Inflammatory macrophage (primary cell): ENCODE measurements around the gene DHRS1.
"Not testable (repeated sequence)": the region's sequence is repeated elsewhere in the genome, so short reads cannot be mapped to it uniquely, and the experiment has no call there.

Source experiments
- DNase-seq, 2 donors: peaks; one replicate each; pipeline ENCODE4 v3.0.0-alpha.2; 2020 to 2022

DHRS1 gene

DNA sequence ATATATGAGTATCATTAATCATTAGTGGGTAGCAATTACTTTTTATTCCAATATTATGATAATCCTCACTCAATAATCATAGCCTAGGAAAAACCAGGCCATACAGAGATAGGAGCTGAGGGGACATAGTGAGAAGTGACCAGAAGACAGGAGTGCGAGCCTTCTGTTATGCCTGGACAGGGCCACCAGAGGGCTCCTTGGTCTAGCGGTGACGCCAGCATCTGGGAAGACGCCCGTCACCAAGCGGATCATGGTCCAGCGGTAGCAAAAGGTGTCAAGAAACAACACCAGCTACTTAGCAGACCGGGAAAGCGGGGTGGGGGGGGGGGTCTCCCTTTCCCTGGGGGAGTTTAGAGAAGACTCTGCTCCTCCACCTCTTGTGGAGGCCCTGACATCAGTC lies 28.3 kb upstream of the DHRS1 start:
- DNase-seq: not testable (repeated sequence)

DNA sequence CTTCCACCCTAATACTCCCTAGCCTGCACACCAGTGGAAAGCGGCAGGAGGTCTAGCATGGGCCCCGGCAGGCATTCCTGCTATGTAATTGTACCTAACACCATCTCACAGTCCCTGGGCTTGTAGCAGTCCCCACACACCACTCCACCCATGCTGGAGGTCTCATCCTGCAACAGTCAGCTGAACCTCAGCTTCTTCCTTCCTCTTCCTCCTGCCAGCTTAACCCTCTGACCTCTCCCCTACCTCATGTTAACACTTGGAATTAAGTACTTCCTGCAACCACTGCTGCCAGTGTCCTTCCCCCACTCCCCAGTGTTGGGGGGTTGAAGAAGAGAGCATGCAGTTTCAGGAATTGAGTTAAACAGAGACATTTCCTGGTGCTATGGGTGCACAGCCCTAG lies 27.7 kb upstream of the DHRS1 start:
- peak; percentile 63 to 66 for DNase-seq

DNA sequence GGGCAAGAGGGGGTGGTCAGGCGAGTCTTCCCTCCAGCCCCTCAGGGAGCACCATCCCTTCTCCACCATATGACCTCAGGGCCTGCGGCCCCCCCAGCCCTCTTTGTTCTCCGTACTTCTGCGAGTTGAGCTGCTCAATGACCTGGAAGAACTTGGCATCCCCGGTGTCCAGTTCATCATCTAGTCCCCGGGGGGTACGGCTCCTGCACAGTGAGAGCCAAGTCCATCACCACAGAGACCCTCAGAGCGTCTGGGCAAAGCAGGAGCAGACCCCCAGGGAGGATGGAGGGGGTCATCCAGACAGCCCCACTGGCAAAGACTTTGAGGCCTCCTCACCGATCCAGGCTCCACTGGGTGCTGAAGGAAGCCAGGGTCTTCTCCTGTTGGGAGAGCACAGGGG lies 26.4 kb upstream of the DHRS1 start:
- no peak for DNase-seq

DNA sequence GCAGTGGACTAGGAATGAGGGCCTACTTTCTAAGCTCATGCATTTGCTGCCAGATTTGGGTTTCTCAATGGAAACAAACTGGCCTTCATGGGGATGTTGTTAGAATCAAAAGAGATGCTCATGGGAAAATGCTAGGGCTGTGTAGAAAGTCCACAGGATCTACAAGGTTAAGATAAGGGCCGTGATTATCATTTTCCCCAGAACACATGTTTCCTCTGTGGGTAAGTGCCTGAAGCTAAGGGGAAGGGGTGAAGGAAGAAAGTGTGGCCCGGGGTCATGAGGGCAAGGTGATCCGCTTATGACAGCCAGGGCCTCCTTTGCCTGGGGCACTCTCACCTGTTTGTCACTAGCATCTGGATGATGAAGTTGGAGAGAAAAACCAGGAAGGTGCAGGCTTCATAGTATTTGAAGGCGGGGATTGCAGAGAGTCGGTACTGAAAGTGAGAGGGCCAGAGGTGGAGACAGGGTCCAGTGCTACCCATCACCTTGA lies 25.5 kb upstream of the DHRS1 start:
- DNase-seq: no peak

DNA sequence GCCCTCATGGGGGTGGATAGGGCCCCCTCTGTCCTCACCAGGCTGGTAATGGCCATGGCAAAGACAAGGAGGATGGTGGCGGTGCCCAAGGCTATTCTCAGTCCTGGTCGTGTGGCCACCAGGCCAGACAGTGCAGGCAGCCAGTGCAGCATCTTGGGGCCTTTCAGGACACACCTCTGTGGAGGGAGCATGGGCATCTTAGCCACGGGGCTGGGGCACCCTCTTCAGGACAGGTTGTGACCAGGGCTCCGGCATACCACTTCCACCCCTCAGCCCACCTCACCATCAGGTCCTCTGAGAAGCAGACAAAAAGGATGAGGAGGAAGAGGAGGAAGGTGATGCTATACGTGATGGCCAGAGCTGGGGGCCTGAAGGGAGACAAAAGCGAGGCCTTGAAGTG lies 24.4 kb upstream of the DHRS1 start:
- no peak for DNase-seq

DNA sequence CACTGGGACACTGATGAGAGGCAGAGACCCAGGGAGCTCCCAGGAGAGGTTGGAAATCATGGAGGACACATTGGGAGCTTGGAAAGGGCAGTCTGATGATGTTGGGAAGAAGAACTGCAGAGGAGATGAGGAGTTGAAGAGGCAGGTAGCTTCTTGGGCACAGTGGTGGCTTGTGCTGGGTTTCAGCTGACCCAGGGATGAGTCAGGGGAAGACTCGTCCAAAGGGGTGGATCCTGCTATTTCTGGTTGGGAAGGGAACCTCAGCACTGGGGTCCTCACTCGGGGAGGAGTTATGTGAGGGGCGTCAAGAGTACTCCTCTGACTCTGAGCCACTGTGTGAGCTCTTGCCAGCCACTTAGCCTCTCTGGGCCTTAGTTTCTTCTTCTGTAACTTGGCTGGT lies 23.8 kb upstream of the DHRS1 start:
- no peak for DNase-seq

DNA sequence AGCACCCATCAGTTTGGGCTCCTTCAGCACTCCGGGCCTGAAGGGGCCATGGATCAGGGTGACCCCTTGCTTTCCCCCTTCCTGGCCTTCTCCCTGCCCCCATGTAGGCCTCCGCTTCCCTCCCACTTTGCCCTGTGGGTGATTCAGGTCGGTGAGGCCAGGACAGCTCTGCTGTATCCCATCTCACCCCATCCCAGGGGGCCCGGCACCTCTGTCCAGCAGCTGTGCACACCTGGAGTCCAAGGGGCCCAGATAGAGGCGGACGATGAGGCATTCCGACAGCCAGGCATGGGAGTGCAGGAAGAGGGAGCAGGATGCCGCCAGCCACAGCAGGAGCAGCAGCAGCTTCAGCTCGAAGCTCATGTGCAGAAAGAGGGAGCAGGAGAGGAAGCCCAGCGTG lies 23.1 kb upstream of the DHRS1 start:
- DNase-seq: no peak

DNA sequence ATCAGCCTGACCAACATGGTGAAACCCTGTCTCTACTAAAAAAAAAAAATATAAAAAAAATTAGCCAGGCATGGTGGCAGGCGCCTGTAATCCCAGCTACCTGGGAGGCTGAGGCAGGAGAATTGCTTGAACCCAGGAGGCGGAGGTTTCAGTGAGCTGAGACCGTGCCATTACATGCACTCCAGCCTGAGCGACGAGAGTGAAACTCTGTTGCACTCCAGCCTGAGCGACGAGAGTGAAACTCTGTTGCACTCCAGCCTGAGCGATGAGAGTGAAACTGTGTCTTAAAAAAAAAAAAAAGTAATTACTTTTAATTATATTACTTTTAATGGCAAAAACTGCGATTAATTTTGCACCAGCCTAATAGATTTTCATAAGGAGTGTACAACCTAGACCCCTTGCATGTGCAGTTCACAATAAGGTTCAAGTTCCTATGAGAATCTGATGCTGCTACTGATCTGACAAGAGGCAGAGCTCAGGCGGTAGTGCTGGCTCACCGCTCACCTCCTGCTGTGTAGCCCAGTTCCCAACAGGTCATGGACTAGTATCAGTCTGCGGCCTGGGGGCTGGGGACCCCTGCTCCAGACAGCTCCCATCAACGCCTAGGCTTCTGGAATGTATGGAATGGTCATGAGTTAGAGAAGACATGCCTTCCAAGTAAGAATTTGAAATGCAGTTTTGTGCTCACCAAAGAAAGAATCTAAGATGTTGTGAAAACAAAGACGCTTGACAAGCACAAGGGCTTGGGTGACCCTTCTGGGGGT lies 21.8 kb upstream of the DHRS1 start:
- DNase-seq: no peak

DNA sequence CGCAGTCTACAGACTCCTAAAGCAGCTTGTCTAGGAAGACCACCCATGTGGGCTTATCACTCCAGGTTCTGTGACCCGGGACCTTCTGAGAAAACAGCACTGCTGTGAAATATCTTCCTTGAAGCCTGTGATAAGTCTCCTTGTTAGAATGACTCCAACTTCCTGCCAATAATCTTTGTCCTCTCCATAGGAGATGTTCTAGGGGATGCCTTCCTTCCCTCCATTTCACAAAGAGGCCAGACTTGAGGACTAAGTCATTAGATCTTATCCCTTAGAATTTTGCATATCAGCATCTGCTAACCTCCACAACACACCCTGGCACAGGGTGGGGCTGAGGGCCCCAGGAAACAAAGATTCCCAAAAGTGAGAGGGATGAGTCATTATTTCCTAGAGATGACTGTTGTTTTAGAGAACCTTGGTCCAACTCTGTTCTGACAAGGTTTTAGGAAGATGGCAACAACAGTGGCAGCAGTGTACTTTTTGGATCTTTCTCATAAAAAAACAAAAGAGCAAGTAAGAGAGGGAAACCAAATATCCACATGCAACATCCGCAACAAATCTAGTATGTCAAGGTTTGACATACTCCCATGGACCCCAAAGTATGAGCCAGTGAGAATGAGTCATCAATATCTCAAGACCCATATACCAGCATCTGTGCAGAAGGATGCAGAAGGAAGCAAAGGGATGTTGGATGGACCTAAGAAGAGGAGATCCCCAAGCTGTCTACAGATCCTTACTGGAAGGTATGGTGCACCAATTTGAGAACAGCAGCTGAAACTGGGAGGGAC lies 17.8 kb upstream of the DHRS1 start:
- no peak for DNase-seq

DNA sequence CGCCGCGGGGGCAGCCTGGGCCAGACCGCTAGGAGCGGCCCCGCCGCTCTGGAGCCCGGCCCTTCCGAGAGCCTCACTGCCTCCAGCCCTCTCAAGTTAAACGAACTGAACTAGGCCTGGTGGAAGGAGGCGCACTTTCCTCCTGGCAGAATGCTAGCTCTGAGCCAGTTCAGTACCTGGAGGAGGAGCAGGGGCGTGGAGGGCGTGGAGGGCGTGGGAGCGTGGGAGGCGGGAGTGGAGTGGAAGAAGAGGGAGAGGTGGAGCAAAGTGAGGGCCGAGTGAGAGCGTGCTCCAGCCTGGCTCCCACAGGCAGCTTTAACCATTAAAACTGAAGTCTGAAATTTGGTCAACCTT lies 17.0 kb upstream of the DHRS1 start:
- DNase-seq: no peak

DNA sequence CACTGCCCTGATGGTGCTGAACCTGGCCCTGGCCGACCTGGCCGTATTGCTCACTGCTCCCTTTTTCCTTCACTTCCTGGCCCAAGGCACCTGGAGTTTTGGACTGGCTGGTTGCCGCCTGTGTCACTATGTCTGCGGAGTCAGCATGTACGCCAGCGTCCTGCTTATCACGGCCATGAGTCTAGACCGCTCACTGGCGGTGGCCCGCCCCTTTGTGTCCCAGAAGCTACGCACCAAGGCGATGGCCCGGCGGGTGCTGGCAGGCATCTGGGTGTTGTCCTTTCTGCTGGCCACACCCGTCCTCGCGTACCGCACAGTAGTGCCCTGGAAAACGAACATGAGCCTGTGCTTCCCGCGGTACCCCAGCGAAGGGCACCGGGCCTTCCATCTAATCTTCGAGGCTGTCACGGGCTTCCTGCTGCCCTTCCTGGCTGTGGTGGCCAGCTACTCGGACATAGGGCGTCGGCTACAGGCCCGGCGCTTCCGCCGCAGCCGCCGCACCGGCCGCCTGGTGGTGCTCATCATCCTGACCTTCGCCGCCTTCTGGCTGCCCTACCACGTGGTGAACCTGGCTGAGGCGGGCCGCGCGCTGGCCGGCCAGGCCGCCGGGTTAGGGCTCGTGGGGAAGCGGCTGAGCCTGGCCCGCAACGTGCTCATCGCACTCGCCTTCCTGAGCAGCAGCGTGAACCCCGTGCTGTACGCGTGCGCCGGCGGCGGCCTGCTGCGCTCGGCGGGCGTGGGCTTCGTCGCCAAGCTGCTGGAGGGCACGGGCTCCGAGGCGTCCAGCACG lies 16.4 kb upstream of the DHRS1 start:
- DNase-seq: no peak

DNA sequence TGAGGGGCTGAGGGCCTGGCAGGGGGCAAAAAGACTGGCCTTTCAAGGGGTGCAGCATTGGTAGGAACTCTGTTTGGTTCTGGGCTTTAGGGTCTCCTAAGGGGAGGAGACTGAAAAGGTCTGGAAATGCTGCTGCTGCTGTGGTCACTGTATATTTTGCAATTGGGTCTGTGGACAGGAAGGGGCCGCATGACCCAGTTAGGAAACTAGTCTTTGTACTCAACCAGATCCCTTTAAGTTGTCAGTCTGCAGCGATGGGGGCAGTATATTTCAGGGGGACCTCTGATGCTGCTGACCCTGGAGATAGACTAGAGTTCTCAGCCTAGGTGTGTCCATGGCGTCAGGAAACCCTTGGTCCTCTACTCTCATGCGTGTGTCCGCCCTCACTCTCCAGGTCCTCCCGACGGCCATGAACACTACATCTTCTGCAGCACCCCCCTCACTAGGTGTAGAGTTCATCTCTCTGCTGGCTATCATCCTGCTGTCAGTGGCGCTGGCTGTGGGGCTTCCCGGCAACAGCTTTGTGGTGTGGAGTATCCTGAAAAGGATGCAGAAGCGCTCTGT lies 15.7 kb upstream of the DHRS1 start:
- DNase-seq: peak; percentile 40 to 43

DNA sequence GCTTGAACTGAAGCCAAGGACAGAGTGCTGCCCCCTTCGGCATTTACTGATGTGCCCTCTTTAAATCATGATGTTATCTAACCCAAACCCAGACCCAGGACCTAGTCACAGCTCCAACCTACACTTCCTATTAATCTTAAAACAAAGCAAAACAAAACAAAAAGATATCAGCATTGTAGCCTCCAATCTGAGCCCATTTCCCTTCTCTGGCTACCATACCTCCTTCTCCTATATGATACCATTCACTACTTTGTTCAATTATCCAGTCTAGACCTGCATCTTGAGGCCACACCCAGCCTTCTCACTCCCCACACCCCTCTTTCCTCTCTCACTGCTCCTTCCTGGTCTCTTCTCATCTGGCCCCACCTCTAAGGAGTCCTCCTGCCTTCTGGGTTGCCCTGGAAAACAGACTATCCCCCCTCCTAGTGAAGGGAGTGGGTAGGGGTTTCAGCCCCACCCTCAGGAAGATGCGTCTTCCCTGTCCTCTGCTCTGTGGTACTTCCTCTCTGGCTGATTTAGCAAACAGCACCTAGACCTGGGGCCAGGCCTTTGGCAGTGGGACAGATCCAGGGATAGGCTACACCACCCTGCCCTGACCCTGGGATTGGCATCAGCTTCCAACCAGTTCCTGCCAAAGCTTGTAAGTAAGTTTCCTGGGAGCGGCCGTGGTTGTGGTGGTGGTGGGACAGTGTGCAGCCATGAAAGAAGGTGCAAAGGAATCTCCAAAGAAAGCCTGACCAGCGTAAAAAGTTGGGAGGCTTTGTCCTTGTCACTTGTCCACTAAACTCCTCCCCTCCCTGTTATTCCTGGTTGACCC lies 15.0 kb upstream of the DHRS1 start:
- DNase-seq: no peak

DNA sequence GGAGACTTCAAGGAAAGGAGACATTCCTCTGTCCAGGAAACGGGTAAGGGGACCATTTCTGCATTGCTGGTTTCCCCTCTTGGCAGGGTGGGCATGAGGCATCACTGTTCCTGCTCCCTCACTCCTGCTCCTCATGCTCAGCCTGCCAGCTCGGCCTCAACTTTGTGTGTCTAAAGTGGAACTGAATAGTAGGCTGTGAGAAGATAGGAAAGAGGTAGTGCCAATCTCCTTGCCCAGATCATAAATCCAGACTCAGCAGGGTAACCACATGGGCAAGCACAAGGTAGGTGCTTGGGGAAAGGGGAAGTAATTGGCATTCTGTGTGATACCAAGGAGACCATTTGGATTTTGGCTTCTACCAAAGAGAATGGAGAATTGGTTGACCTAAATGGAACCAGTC lies 14.3 kb upstream of the DHRS1 start:
- peak; percentile 22 to 50 for DNase-seq

DNA sequence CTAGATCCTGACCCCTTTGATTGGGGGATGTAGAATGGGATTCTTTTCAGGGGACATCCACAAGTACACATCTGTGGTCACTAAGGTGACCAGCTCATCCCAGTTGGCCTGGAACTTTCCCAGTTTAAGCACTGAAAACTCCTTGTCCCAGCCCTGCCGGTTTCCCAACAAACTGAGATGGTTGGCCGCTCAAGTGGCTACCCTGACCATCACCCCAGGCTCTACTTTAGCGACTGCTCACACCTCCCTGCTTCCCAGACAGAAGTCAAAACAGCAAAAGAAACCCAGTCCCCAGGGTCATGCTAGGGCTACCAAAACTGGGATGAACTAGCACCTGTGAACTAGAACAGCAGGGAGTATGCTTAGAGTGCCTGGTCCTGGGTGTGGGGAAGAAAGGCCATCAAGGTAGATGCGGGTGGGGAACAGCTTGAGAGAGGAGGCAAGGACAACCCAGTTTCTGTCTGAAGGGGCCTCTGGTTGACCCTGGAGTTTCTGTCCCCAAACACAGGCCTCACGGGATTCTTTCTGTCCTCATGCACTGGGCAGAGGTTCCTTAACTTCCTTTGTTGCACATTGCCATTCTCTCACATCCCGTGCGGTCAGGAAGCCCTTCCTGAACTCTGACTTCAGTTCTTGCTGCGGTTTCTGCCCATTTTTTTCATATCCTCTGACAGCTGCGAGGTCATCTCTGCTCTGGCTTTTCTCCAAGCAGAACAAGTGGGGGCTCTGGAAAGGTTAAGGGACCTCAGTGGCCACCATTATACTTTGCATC lies 13.3 kb upstream of the DHRS1 start:
- peak; percentile 88 to 89 for DNase-seq

DNA sequence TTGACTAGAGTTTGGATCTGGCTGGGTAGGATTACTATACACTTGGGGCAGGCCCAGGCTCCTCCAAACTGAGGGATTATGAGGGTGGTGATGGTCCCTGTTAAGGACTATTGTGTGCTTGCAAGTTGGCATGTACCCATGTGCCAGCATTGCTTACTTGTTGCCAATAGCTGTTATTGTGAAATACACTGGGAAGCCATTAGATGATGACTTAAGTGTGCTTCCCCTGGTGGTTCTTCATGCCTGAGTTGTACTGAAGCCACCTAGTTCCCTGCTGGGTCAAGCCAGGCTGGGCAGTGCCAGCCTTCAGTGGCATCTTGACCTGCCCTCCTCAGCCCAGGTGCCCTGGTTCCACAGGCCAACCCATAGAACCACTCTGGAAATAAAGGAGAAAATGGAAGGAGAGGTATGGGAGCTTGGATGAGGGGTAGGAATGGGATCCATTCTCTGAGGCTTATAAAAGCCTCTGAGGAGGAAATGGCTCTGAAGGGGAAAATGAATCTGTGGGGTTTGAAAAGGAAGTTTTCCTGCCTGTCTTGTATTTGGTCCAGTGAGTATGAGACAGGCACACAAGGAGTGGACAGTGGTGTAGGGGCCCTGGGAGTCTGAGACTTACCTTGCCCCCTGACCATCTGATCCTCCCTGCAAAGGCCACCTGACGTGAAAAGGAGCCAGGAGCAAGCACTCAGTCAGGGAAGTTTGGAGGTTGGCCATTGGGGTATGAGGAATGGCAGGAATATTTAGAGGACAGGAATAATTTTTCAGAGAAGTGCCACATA lies 12.4 kb upstream of the DHRS1 start:
- peak; percentile 73 to 81 for DNase-seq

DNA sequence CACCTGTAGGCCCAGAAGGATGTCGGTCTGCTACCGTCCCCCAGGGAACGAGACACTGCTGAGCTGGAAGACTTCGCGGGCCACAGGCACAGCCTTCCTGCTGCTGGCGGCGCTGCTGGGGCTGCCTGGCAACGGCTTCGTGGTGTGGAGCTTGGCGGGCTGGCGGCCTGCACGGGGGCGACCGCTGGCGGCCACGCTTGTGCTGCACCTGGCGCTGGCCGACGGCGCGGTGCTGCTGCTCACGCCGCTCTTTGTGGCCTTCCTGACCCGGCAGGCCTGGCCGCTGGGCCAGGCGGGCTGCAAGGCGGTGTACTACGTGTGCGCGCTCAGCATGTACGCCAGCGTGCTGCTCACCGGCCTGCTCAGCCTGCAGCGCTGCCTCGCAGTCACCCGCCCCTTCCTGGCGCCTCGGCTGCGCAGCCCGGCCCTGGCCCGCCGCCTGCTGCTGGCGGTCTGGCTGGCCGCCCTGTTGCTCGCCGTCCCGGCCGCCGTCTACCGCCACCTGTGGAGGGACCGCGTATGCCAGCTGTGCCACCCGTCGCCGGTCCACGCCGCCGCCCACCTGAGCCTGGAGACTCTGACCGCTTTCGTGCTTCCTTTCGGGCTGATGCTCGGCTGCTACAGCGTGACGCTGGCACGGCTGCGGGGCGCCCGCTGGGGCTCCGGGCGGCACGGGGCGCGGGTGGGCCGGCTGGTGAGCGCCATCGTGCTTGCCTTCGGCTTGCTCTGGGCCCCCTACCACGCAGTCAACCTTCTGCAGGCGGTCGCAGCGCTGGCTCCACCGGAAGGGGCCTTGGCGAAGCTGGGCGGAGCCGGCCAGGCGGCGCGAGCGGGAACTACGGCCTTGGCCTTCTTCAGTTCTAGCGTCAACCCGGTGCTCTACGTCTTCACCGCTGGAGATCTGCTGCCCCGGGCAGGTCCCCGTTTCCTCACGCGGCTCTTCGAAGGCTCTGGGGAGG lies 11.3 kb upstream of the DHRS1 start, which contains the start of gene LTB4R:
TSS of gene LTB4R (plus strand) at position 857 of the 959 bp plus-strand sequence. CDS start 4,150 bp downstream, outside the sequence.
- peak; percentile 31 to 36 for DNase-seq

DNA sequence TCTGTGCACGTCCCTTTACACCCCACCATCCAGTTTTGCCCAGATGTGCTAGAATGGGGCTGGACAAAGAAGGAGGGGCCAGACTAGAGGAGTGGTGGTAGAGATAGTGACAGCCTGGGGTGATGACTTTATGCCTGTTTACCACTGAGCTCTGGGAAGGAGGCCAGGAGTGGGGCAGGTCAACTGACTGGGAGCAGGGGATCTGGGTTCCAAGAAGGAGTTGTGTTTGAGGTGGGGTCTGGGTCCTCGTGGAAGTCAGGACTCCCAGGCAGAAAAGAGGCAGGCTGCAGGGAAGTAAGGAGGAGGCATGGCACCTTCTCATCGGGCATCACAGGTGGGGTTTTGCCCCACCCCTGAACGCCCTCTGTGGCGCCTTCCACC lies 10.7 kb upstream of the DHRS1 start:
- DNase-seq: no peak
